Measurements from ENCODE around the gene TELO2.

Gene TELO2

GRCh38 chr16:1526608-1527555, 33.7 kb downstream of the TELO2 start:
- H3K4me3 ChIP-seq (ENCODE audit: low read length): no peak overlapping the region
- H4K20me1 ChIP-seq (ENCODE audit: insufficient read depth, low read length): no peaks in the 10 kb centered on the region
- H3K4me1 ChIP-seq (ENCODE audit: low read length): no peaks in the 10 kb centered on the region
- no peak overlapping the region for H3K27ac ChIP-seq (ENCODE audit: low read length)
- H3K36me3 ChIP-seq (replicated peaks; ENCODE audit: low read depth, low read length): no peaks in the 10 kb centered on the region
- no peak overlapping the region for H3K9ac ChIP-seq (ENCODE audit: low read length)
- H3K4me2 ChIP-seq (ENCODE audit: low read length): no peak overlapping the region
- TF ChIP-seq, protein P1, sequence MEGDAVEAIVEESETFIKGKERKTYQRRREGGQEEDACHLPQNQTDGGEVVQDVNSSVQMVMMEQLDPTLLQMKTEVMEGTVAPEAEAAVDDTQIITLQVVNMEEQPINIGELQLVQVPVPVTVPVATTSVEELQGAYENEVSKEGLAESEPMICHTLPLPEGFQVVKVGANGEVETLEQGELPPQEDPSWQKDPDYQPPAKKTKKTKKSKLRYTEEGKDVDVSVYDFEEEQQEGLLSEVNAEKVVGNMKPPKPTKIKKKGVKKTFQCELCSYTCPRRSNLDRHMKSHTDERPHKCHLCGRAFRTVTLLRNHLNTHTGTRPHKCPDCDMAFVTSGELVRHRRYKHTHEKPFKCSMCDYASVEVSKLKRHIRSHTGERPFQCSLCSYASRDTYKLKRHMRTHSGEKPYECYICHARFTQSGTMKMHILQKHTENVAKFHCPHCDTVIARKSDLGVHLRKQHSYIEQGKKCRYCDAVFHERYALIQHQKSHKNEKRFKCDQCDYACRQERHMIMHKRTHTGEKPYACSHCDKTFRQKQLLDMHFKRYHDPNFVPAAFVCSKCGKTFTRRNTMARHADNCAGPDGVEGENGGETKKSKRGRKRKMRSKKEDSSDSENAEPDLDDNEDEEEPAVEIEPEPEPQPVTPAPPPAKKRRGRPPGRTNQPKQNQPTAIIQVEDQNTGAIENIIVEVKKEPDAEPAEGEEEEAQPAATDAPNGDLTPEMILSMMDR (IDR thresholded peaks at IDR 0.05; ENCODE audit: low read depth, low read length): no peak
- no peaks in the 10 kb centered on the region for H3K27me3 ChIP-seq (ENCODE audit: low read depth, low read length)
- H2AFZ ChIP-seq (ENCODE audit: low read depth, low read length): no peak overlapping the region
- no peaks in the 10 kb centered on the region for H3K9me3 ChIP-seq (ENCODE audit: insufficient read depth, low read length)
- no peaks in the 10 kb centered on the region for H3K79me2 ChIP-seq (ENCODE audit: low read length)

- Histone ChIP-seq H3K4me3 (ENCODE audit: low read length) (no peak overlapping the region), H2AFZ (ENCODE audit: low read depth, low read length) (no peak overlapping the region), H4K20me1 (ENCODE audit: insufficient read depth, low read length) (no peaks in the 10 kb centered on the region), H3K4me1 (ENCODE audit: low read length) (no peaks in the 10 kb centered on the region), H3K9ac (ENCODE audit: low read length) (no peak overlapping the region), H3K27me3 (ENCODE audit: low read depth, low read length) (no peaks in the 10 kb centered on the region), H3K27ac (ENCODE audit: low read length) (no peak overlapping the region), H3K79me2 (ENCODE audit: low read length) (no peaks in the 10 kb centered on the region), H3K36me3 (replicated peaks; ENCODE audit: low read depth, low read length) (no peaks in the 10 kb centered on the region), H3K9me3 (ENCODE audit: insufficient read depth, low read length) (no peaks in the 10 kb centered on the region), H3K4me2 (ENCODE audit: low read length) (no peak overlapping the region)
- TF ChIP-seq, protein P1 (IDR thresholded peaks at IDR 0.05; ENCODE audit: low read depth, low read length): no peak
- no peak for TF ChIP-seq EZH2phosphoT487 (IDR thresholded peaks at IDR 0.05; ENCODE audit: low read depth)
Measured at GRCh38 chr16:1527836-1528811, 35.0 kb downstream of the TELO2 start.

GRCh38 chr16:1528921-1529537, 35.9 kb downstream of the TELO2 start:
- Histone ChIP-seq H3K79me2 (ENCODE audit: low read length) (no peaks in the 10 kb centered on the region), H3K27ac (ENCODE audit: low read length) (no peak overlapping the region), H3K9me3 (ENCODE audit: insufficient read depth, low read length) (no peaks in the 10 kb centered on the region), H4K20me1 (ENCODE audit: insufficient read depth, low read length) (no peaks in the 10 kb centered on the region), H2AFZ (ENCODE audit: low read depth, low read length) (no peak overlapping the region), H3K4me3 (ENCODE audit: low read length) (no peak overlapping the region), H3K4me2 (ENCODE audit: low read length) (no peak overlapping the region), H3K27me3 (ENCODE audit: low read depth, low read length) (no peaks in the 10 kb centered on the region), H3K9ac (ENCODE audit: low read length) (no peak overlapping the region), H3K36me3 (replicated peaks; ENCODE audit: low read depth, low read length) (no peaks in the 10 kb centered on the region), H3K4me1 (ENCODE audit: low read length) (no peaks in the 10 kb centered on the region)
- TF ChIP-seq, protein P1 (IDR thresholded peaks at IDR 0.05; ENCODE audit: low read depth, low read length): no peak
- no peak for TF ChIP-seq EZH2phosphoT487 (IDR thresholded peaks at IDR 0.05; ENCODE audit: low read depth)
